CMK (cell line): ENCODE measurements around the gene MOB2.

Source experiments
- DNase-seq: peaks from one replicate; pipeline ENCODE4 v3.0.0-alpha.2; 2010; ENCODE audit warnings: low read depth

Gene MOB2

GRCh38 chr11:1456176-1456575 lies 30.4 kb downstream of the MOB2 start:
- no peak for DNase-seq

- no peak for DNase-seq
Observed at GRCh38 chr11:1455763-1456060, 30.9 kb downstream of the MOB2 start.

GRCh38 chr11:1455032-1455762 lies 31.4 kb downstream of the MOB2 start:
- no peak for DNase-seq

DNA sequence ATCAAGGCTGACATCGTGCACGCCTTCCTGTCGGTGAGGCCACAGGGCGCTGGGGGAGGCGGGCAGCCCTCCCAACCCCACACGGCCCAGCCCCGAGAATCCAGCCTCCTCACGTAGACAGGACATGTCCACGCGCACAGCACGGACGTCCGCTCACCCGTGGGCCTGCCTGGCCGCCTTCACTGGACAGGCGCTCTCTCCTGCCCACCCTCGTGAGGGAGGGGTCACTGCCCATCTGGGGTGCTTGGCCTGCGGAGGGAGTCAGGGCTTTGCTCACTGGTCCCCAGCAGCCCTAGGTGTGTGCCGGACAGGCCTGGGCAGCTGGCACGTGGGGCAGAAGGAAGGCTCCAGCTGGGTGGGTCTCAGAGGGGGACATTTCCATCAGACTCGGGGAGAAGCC lies 32.0 kb downstream of the MOB2 start:
- DNase-seq: no peak

DNA sequence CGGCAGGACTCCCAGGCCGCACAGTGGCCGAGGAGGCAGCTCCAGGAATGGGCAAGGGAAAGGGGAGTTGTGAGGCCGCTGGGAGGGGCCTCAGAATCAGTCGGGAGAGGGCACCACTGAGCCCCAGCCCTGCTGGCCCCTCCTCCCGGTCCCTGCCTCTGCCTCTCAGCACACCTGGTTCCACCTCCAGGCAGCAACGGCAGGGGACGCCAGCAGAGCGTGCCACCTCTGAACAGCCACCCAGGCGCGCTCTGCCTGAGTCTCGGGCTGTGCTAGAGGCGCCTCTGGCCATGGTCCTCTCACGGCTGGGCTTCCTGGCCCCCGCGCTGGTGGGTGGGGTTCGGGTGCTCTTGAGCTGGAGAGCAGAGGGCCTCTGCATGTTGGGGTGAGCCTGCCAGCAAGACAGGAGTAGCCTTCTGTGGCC lies 33.0 kb downstream of the MOB2 start:
- no peak for DNase-seq

GRCh38 chr11:1452744-1453143 lies 33.8 kb downstream of the MOB2 start:
- DNase-seq: no peak

DNA sequence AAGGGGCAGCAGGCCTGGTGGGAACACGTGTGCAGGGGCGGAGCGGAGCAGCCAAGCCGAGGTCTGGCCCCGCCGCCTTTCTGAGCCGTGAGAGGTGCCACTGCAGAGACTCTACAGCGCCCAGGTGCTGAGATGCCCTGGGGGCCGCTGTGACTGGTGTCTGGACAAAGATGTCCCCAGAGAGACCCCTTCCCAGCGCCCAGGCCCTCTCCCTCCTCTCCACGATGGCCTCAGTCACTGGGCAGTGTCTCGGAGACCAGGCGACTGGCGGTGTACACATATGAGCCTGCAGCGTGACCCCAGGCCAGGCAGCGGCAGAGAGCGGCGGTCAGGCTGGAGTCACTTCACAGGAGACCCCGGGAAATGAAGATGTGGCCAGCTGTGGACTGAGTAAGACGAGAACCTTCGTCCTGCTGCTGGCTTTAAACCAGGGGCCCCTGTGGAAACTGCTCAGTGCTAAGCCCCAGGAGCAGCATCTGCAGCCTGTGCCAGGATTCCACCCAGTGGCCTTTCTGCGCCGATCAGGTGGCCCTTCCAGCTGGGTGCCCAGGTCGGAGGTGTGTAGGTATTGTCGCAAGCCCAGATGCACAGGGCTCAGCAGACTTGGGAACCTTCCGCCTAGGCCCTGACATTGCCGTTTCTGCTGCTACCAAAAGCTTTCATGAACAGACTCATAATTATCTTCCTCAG lies 34.7 kb downstream of the MOB2 start:
- no peak for DNase-seq

DNA sequence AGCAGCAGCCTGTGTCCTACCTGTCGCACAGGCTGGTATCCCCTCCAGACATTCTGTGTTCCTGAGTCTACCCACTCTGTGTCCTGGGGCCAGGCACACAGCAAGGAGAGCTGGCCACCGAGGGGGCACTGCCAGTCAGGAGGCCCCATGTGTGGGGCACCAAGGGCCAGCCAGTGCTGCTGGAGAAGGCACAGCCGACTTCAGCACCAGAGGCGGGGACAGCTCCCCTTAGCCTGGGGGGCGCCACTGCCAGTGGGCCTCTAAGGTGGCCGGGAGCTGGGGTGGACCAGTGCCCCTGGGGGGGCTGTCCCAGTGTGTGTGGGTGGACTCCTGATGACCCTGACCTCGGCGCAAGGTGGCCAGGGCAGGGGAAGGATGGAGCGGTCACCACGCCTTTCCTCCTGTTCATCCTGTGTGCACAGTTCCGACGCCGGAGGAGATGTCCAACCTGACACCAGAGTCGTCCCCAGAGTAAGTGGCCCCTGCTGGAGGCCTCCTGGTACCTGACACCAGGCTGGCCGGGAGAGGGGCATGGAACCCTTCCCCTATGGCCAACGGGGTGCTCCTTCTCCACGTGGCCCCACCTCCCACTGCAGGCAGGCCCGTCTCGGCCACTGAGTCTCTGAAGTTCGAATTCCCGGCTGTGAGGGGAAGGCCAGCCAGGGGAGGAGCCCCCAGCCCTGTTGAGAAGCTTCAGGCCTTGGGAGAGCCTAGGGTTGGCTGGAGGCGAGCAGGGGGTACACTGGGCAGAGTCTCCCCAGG lies 35.4 kb downstream of the MOB2 start:
- no peak for DNase-seq

GRCh38 chr11:1450344-1450875 lies 36.2 kb downstream of the MOB2 start:
- DNase-seq: no peak

- no peak for DNase-seq
Observed at GRCh38 chr11:1449490-1450243, 36.9 kb downstream of the MOB2 start.

DNA sequence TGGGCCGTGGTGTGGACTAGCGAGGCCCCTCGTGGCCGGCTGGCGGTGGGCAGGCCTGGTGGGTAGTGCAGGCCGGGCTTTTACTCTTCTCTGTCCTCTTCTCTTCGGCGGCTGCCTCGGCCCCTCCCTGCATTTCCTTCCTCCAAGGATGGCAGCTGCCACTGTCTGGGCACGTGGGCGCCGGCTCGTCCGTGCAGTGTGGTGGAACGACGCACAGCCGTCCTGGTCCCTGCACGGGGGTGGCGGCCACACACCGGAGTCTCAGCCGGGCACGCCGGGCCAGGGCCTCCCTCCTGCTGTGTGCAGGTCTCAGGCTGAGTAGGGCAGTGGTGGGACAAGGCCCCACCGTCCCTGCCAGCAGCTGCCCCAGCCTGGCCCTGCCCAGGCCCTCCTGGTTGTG lies 37.7 kb downstream of the MOB2 start:
- DNase-seq: no peak

DNA sequence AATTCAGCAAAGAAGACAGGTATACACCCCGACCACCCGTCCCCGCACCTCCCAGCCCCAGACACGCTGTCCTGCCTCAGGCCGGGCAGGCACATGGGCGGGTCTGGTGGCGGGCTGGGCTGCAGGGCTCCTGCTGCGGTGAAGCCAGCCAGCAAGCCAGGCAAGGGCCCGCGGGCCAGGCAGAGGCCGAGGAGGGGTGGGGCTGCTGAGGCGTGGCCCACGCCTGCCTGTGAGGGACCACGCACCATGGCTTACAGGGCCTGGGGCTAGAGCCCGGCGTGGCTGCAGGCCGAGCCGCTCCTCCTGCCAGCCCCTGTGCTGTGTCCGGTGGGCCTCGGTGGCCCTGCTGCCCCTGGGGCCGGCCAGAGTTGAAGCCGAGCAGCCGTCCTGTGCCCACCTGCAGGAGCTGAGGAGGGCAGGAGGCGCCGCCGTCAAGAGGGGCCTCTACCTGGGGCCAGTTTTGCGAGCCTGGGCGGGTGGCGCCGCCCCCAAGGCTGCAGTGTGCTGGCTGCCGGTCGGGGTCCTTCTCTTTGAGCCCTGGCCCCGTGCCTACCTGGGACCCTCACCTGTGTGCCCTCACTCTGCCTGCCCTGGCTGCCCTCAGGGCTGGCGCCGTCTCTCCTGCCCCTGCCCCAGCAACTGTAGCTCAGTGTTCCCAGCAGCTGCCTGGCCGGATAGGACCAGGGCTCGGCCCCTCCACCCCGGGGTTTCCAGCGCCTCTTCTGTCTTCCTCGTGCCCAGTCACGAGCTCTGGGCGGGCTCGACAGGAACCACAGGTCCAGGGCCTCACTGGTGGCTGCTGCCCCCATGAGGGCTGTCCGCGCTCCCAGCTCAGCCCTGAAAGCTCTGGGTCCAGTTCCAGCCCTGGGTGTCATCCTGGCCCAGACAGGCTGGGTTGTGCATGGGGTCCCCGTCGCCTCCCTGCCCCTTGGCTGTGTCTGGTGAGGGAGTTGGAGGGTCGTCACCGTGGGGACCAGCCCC lies 38.4 kb downstream of the MOB2 start:
- DNase-seq: no peak

GRCh38 chr11:1446623-1447022 lies 40.0 kb downstream of the MOB2 start:
- no peak for DNase-seq

DNA sequence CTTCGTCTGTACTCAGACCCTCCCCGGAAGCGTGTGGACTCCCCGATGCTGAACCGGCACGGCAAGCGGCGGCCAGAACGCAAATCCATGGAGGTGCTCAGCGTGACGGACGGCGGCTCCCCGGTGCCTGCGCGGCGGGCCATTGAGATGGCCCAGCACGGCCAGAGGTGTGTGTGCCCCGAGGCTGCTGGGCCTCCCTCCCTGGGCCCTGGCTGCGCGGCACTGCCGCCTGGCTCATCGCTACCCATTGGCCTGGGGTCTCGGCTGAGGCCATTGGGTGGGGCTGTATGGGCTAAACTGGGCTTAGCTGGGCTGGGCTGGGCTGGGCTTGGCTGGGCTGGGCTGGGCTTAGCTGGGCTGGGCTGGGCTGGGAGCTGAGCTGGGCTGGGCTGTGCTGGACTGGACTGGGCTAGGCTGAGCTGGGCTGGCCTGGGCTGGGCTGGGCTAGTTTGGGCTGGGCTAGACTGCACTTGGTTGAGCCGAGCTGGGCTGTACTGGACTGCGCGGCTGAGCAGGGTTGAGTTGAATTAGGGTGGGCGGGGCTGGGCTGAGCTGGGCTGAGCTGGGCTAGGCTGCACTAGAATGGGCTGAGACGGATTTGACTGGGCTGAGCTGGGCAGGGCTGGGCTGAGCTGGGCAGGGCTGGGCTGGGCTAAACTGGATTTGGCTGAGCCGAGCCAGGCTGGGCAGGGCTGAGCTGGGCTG lies 40.7 kb downstream of the MOB2 start:
- DNase-seq: no peak

DNA sequence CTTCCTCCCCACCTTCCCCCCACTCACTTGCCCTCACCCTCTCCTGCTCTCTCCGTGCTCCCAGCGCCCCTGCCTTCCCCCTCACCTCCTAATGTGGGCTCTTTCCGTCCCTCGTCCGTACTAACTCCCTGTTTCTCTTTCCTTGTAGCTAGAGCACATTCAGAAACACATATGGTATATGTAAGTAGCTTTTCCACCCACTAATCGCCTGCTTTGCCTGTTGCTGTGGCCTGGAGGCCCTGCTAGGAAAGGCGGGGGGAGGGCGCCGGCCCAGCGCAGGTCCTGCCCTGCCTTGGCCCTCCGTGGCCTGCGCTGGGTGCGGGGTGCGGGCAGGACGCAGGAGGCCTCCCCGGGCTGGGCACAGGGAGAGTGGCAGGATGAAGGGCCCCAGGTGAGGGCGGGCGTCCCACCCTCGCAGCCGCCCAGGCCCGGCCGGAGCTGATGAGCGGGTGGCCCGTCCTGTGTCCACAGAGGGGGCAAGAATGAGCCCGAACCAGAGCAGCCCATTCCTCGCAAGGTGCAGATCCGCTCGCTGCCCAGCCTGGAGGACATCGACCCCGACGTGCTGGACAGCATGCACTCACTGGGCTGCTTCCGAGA lies 41.7 kb downstream of the MOB2 start:
- DNase-seq: no peak

GRCh38 chr11:1444321-1444720 lies 42.3 kb downstream of the MOB2 start:
- DNase-seq: no peak

- no peak for DNase-seq
Observed at GRCh38 chr11:1443737-1444136, 42.8 kb downstream of the MOB2 start.

GRCh38 chr11:1442807-1443366 lies 43.7 kb downstream of the MOB2 start:
- DNase-seq: no peak

- DNase-seq: no peak
Observed at GRCh38 chr11:1442163-1442562, 44.4 kb downstream of the MOB2 start.

GRCh38 chr11:1440496-1440895 lies 46.1 kb downstream of the MOB2 start:
- DNase-seq: no peak
